Mesenchymal stem cell (in vitro differentiated cells and primary cell): Measurements from ENCODE around the gene ADAMTS17.

Experiments
- DNase-seq: peaks from one replicate; pipeline ENCODE4 v3.0.0-alpha.2; 2013
- H2AFZ ChIP-seq: one replicate; pipeline ENCODE4 v1.6.1; 2013; ENCODE audit warnings: low read depth, mild to moderate bottlenecking, control low read depth, inconsistent platforms, low read length, moderate library complexity
- H2AK5ac ChIP-seq: 2 replicates; pipeline ENCODE4 v1.6.1; 2013; ENCODE audit warnings: low read length, moderate library complexity, mild to moderate bottlenecking, inconsistent platforms; ENCODE audit not compliant: severe bottlenecking
- H2BK120ac ChIP-seq: one replicate; pipeline ENCODE4 v1.6.1; 2013; ENCODE audit warnings: low read depth, mild to moderate bottlenecking, inconsistent platforms, low read length, moderate library complexity
- H2BK12ac ChIP-seq, 2 experiments: one replicate each; pipeline ENCODE4 v1.6.1; 2013; ENCODE audit warnings: inconsistent platforms in 2 of 2, low read length in 2 of 2, mild to moderate bottlenecking in 2 of 2, moderate library complexity in 2 of 2, control low read depth in 1 of 2
- H2BK15ac ChIP-seq: one replicate; pipeline ENCODE4 v1.6.1; 2013; ENCODE audit warnings: mild to moderate bottlenecking, low read depth, inconsistent platforms; ENCODE audit not compliant: poor library complexity, severe bottlenecking
- H2BK5ac ChIP-seq: 2 replicates; pipeline ENCODE4 v1.6.1; 2013; ENCODE audit warnings: low read depth, mild to moderate bottlenecking, low read length, control low read depth, inconsistent platforms; ENCODE audit not compliant: poor library complexity, severe bottlenecking
- H3K14ac ChIP-seq, 2 experiments: one replicate each; pipeline ENCODE4 v1.6.1; 2013; ENCODE audit warnings: inconsistent platforms in 2 of 2, low read length in 2 of 2, control low read depth in 1 of 2, mild to moderate bottlenecking in 1 of 2, moderate library complexity in 1 of 2
- H3K18ac ChIP-seq, 2 experiments: one replicate each; pipeline ENCODE4 v1.6.1; 2013; ENCODE audit warnings: inconsistent platforms in 2 of 2, low read length in 2 of 2, control low read depth in 1 of 2, low read depth in 1 of 2, mild to moderate bottlenecking in 1 of 2
- H3K23ac ChIP-seq, 2 experiments: one replicate each; pipeline ENCODE4 v1.6.1; 2013; ENCODE audit warnings: inconsistent platforms in 2 of 2, low read length in 2 of 2, mild to moderate bottlenecking in 2 of 2, moderate library complexity in 2 of 2, control low read depth in 1 of 2
- H3K27ac ChIP-seq: 2 replicates; pipeline ENCODE4 v1.5.1; 2013; ENCODE audit warnings: mild to moderate bottlenecking, moderate library complexity, low read length, control low read depth, inconsistent platforms; ENCODE audit not compliant: poor library complexity, severe bottlenecking
- H3K27me3 ChIP-seq, 2 experiments: 2 replicates each; pipeline versions ENCODE4 v1.6.1 to v1.7.0; 2013; ENCODE audit warnings: low read length in 2 of 2, mild to moderate bottlenecking in 2 of 2, moderate library complexity in 2 of 2, control low read depth in 1 of 2, inconsistent platforms in 1 of 2; ENCODE audit not compliant: control insufficient read depth in 1 of 2, insufficient read depth in 1 of 2
- H3K36me3 ChIP-seq, 2 experiments: 2 replicates each; pipeline versions ENCODE4 v1.6.1 to v1.7.0; 2013; ENCODE audit warnings: low read length in 2 of 2, control low read depth in 1 of 2, inconsistent platforms in 1 of 2, low read depth in 1 of 2, mild to moderate bottlenecking in 1 of 2; ENCODE audit not compliant: insufficient read depth in 2 of 2, control insufficient read depth in 1 of 2
- H3K4ac ChIP-seq, 2 experiments: one replicate each; pipeline ENCODE4 v1.6.1; 2013; ENCODE audit warnings: inconsistent platforms in 2 of 2, low read length in 2 of 2, mild to moderate bottlenecking in 2 of 2, moderate library complexity in 2 of 2, control low read depth in 1 of 2, low read depth in 1 of 2
- H3K4me1 ChIP-seq: 2 replicates; pipeline ENCODE4 v1.6.1; 2013; ENCODE audit warnings: low read depth, low read length, control low read depth; ENCODE audit not compliant: control insufficient read depth, insufficient read depth
- H3K4me2 ChIP-seq: 2 replicates; pipeline ENCODE4 v1.6.1; 2013; ENCODE audit warnings: low read length, mild to moderate bottlenecking, inconsistent platforms; ENCODE audit not compliant: poor library complexity, severe bottlenecking
- H3K4me3 ChIP-seq, 2 experiments: 2 replicates each; pipeline versions ENCODE4 v1.5.1 to v1.7.0; 2013; ENCODE audit warnings: low read length in 2 of 2, mild to moderate bottlenecking in 2 of 2, control low read depth in 1 of 2, low read depth in 1 of 2; ENCODE audit not compliant: insufficient read depth in 1 of 2
- H3K79me1 ChIP-seq: replicated peaks from 2 replicates; pipeline ENCODE4 v1.6.1; 2013; ENCODE audit warnings: mild to moderate bottlenecking, control low read depth, low read length, inconsistent platforms; ENCODE audit not compliant: poor library complexity, severe bottlenecking
- H3K9ac ChIP-seq: 2 replicates; pipeline ENCODE4 v1.7.0; 2013; ENCODE audit warnings: mild to moderate bottlenecking, low read length, moderate library complexity
- H3K9me3 ChIP-seq: 2 replicates; pipeline ENCODE4 v1.7.0; 2013; ENCODE audit warnings: mild to moderate bottlenecking, low read length; ENCODE audit not compliant: control insufficient read depth
- H4K8ac ChIP-seq: one replicate; pipeline ENCODE4 v1.6.1; 2013; ENCODE audit warnings: inconsistent platforms, mild to moderate bottlenecking, low read length, moderate library complexity
- H4K91ac ChIP-seq: one replicate; pipeline ENCODE4 v1.6.1; 2013; ENCODE audit warnings: mild to moderate bottlenecking, low read length, inconsistent platforms
- WGBS: methylation state at CpG from one replicate; pipeline ENCODE4 v1.1.7; 2013; ENCODE audit warnings: mixed read lengths; 5-methylcytosine and 5-hydroxymethylcytosine counted together

Gene ADAMTS17

DNA sequence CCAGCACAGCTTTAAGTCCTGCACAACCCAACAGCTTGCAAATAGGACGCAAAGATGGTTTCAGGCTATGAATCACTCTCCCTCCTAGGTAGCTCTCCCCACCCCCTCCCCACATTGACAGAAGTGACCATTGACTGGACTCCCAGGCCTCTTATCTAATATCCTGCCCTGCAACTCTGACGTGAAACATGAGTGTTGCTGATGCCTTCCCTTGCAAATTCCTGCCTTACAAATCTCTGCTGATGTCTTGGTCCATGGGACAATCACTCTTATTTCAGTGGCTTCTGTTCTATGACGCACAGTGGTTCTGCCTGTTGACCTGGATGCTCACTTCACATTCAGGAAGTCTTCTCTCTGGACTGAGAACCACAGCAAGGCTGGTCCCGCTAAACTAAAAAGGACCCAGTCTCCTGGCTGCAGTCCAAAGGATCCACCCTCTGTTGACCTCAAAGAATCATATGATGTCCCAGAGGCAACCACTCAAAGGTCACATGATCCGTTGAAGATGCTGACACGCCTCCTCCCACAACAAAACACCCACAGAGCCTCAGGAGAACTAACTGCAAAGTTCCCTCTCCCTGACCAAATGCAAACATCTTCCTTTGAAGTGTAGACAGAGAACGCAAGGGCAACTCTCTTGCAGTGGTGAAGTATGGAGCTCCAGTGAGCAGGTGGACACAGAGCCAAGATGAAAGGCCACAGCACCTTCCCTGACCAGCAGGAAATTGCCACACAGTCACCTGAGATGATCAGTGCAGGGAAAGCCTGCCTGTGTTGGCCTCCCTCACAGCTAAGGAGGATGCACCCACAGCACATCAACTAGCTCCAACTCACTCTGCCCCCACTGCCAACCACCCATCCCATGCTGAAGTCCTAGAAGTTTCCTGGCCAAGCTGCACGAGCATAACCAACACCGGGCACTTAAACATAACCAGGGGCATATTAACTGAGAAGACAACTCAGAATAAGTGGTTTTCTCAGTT, 112.3 kb downstream of the ADAMTS17 start:
- no peak overlapping the region for H3K4ac ChIP-seq
- H2BK12ac ChIP-seq: no peak overlapping the region
- H3K9me3 ChIP-seq: no peaks in the 10 kb centered on the region
- no peak overlapping the region for H3K27ac ChIP-seq
- H3K18ac ChIP-seq: no peak overlapping the region
- DNase-seq: no peak
- no peak overlapping the region for H3K4me2 ChIP-seq
- H3K9ac ChIP-seq: no peak overlapping the region
- no peak overlapping the region for H2BK5ac ChIP-seq
- H3K14ac ChIP-seq: no peak overlapping the region
- H3K4me3 ChIP-seq: no peak overlapping the region
- no peak overlapping the region for H4K8ac ChIP-seq
- 66% methylated on average over 9 of the region's 9 CpGs for WGBS
- H3K23ac ChIP-seq: no peak overlapping the region
- no peaks in the 10 kb centered on the region for H3K4me1 ChIP-seq
- no peak overlapping the region for H2AFZ ChIP-seq
- H3K27me3 ChIP-seq: peaks cover 0 to 4% of the 10 kb centered on the region in 2 experiments
- H2AK5ac ChIP-seq: no peak overlapping the region
- H2BK15ac ChIP-seq: no peak overlapping the region
- H4K91ac ChIP-seq: no peak overlapping the region
- H3K79me1 ChIP-seq: no peaks in the 10 kb centered on the region
- no peaks in the 10 kb centered on the region for H3K36me3 ChIP-seq
- H2BK120ac ChIP-seq: no peak overlapping the region

DNA sequence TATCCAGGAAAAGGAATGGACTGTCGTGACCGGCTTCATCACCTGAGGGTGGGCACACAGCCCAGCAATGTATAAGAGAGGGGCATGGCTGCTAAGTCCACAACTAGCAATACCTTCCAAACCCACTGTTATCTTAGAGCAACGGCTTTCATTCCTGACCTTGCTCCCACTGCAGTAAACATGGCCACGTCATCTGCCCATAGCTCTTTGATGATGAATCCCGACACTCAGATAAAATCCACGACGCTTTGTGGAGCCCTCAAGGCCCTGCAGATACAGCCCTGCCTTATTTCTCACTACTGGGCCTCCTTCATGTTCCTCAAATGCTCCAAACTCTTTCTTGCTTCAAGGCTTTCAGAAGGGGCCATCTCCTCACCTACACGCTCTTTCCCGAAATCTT, 114.0 kb downstream of the ADAMTS17 start:
- WGBS: 69% methylated on average over 9 of the region's 9 CpGs
- H3K9me3 ChIP-seq: no peaks in the 10 kb centered on the region
- no peak overlapping the region for H3K9ac ChIP-seq
- no peaks in the 10 kb centered on the region for H3K79me1 ChIP-seq
- no peak overlapping the region for H2AFZ ChIP-seq
- H3K4me2 ChIP-seq: no peak overlapping the region
- no peak overlapping the region for H2BK120ac ChIP-seq
- no peak overlapping the region for H2BK12ac ChIP-seq
- no peak overlapping the region for H4K91ac ChIP-seq
- no peak overlapping the region for H4K8ac ChIP-seq
- no peak overlapping the region for H3K23ac ChIP-seq
- H2BK5ac ChIP-seq: no peak overlapping the region
- H3K36me3 ChIP-seq: no peaks in the 10 kb centered on the region
- no peak overlapping the region for H2AK5ac ChIP-seq
- H3K14ac ChIP-seq: no peak overlapping the region
- no peak overlapping the region for H3K4me3 ChIP-seq
- no peak overlapping the region for H2BK15ac ChIP-seq
- DNase-seq: no peak
- H3K18ac ChIP-seq: no peak overlapping the region
- no peak overlapping the region for H3K27ac ChIP-seq
- H3K4ac ChIP-seq: no peak overlapping the region
- peaks cover 0 to 4% of the 10 kb centered on the region in 2 experiments for H3K27me3 ChIP-seq
- H3K4me1 ChIP-seq: no peaks in the 10 kb centered on the region

DNA sequence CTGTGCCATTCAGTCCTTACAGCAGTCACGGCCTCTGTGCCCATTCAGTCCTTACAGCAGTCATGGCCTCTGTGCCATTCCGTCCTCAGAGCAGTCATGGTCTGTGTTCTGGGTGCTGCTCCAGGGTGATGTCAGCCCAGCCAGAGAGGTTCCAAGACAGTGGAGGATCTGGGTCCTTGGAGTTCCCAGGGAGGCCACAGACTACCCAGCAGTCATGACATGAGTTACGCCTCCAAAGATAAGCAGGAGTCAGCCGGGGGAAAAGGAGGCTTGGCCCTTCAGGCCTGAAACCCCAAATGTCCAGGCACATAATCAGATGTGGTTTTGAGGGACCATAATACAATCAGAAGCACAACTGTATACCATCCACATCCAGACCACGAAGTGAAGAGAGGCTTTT, 115.7 kb downstream of the ADAMTS17 start:
- no peak overlapping the region for H4K8ac ChIP-seq
- H2BK15ac ChIP-seq: no peak overlapping the region
- no peaks in the 10 kb centered on the region for H3K79me1 ChIP-seq
- peaks cover 0 to 4% of the 10 kb centered on the region in 2 experiments for H3K27me3 ChIP-seq
- H2AFZ ChIP-seq: no peak overlapping the region
- H3K36me3 ChIP-seq: no peaks in the 10 kb centered on the region
- no peak overlapping the region for H3K18ac ChIP-seq
- H3K4ac ChIP-seq: no peak overlapping the region
- H3K4me2 ChIP-seq: no peak overlapping the region
- H2BK5ac ChIP-seq: no peak overlapping the region
- H2AK5ac ChIP-seq: no peak overlapping the region
- no peak overlapping the region for H3K14ac ChIP-seq
- no peaks in the 10 kb centered on the region for H3K9me3 ChIP-seq
- H4K91ac ChIP-seq: no peak overlapping the region
- no peak overlapping the region for H3K9ac ChIP-seq
- H2BK120ac ChIP-seq: no peak overlapping the region
- no peaks in the 10 kb centered on the region for H3K4me1 ChIP-seq
- no peak overlapping the region for H3K27ac ChIP-seq
- no peak overlapping the region for H2BK12ac ChIP-seq
- no peak for DNase-seq
- H3K4me3 ChIP-seq: no peak overlapping the region
- WGBS: 76% methylated on average over 5 of the region's 5 CpGs
- H3K23ac ChIP-seq: no peak overlapping the region

DNA sequence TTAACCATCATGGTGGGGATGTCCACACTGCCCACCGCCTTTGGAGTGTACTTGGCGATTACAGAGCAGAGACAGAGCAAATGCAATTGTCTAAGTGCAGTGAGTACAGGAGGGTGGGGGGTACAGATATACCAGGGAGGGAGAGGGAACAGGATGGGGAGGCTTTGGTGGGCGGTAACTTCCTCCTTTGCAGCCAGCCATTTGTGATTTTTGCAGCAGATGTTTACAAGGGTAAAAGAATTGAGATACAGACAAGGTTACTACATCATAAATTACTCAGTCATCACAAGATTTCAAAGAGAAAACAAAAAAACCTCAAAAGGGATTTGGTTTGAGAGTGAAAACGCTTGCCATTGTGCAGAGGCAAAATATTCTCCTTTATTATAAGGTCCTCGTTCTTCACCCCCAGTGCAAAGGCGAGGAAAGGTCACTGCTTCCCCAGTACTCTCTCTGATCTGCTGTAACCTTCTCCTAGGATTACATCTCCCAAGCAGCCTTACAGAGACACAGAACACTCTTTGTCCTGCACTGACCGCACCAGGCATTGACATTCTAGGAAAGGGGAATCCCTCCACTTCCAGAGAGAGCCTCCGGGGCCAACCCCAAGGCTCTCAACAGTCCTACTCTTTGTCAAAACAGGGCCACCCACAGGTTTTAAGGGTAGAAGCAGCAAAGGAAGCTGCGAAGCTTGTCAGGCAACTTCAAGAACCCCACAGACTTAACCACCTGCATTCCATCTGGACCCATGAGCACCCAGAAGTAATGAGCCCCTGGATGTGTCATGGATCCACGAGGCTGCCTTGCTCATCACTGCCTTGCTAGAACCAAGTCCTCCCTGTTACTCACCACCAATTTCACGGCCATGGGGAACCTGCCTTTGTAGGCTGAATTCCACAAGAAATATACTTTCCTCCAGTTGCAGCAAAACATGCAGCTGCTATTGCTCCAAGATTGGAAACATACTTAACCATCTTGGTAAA, 117.3 kb downstream of the ADAMTS17 start:
- no peaks in the 10 kb centered on the region for H3K9me3 ChIP-seq
- H3K36me3 ChIP-seq: no peaks in the 10 kb centered on the region
- no peak overlapping the region for H3K14ac ChIP-seq
- DNase-seq: no peak
- 62% methylated on average over 10 of the region's 11 CpGs for WGBS
- H4K91ac ChIP-seq: no peak overlapping the region
- H3K4me1 ChIP-seq: no peaks in the 10 kb centered on the region
- no peak overlapping the region for H3K9ac ChIP-seq
- H3K18ac ChIP-seq: no peak overlapping the region
- H2BK12ac ChIP-seq: no peak overlapping the region
- H3K4me3 ChIP-seq: no peak overlapping the region
- no peak overlapping the region for H3K4me2 ChIP-seq
- no peak overlapping the region for H2AFZ ChIP-seq
- no peaks in the 10 kb centered on the region for H3K79me1 ChIP-seq
- H4K8ac ChIP-seq: no peak overlapping the region
- H2BK5ac ChIP-seq: no peak overlapping the region
- no peak overlapping the region for H2BK120ac ChIP-seq
- H3K27ac ChIP-seq: no peak overlapping the region
- no peak overlapping the region for H2BK15ac ChIP-seq
- H3K23ac ChIP-seq: no peak overlapping the region
- no peak overlapping the region for H3K4ac ChIP-seq
- H3K27me3 ChIP-seq: no peaks in the 10 kb centered on the region
- H2AK5ac ChIP-seq: no peak overlapping the region
